22Rv1 (cell line): ENCODE results near the gene TCP10L.

Source experiments
- ZFX ChIP-seq: fragments of 450-650 bp; IDR thresholded peaks from 2 replicates; pipeline ENCODE4 v1.6.1; 2017; ENCODE audit warnings: antibody characterized with exemption, borderline replicate concordance
- TF ChIP-seq, protein P1 (sequence below): fragments of 450-650 bp; IDR thresholded peaks from 2 replicates; pipeline ENCODE4 v1.5.1; 2017; ENCODE audit warnings: mild to moderate bottlenecking

DNA sequence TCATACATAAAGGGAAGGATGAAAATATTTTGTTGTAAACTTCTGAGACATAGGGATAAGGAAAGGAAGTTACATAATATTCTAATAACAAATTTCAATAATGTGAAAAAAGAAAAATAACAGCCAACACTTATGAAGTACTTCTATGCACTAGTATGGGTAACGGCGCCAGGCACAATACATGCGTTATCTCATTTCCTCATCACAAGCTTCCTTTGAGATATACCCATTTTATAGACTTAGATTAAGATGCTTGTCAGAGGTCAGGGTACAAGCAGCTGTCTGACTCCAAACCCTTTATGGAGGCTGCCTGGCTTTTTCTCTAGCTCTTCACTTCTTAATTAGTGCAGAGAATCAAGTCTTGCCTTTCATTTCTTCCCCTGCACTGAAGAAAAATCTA, 41.3 kb downstream of the TCP10L start:
- TF ChIP-seq, protein P1, sequence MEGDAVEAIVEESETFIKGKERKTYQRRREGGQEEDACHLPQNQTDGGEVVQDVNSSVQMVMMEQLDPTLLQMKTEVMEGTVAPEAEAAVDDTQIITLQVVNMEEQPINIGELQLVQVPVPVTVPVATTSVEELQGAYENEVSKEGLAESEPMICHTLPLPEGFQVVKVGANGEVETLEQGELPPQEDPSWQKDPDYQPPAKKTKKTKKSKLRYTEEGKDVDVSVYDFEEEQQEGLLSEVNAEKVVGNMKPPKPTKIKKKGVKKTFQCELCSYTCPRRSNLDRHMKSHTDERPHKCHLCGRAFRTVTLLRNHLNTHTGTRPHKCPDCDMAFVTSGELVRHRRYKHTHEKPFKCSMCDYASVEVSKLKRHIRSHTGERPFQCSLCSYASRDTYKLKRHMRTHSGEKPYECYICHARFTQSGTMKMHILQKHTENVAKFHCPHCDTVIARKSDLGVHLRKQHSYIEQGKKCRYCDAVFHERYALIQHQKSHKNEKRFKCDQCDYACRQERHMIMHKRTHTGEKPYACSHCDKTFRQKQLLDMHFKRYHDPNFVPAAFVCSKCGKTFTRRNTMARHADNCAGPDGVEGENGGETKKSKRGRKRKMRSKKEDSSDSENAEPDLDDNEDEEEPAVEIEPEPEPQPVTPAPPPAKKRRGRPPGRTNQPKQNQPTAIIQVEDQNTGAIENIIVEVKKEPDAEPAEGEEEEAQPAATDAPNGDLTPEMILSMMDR, result no peak
- TF ChIP-seq ZFX, result no peak
